HepG2 (cell line): ENCODE measurements around the gene ALDH2. TPM values are rescaled to one million over a fixed set of nuclear protein-coding genes. Genes with fewer than 3 reads are reported as not detected.

Source experiments
- ATAC-seq: fragments of 200-7000 bp; cut with Tn5 transposase; 3 replicates; pipeline ENCODE4 v1.9.1; 2020; ENCODE audit warnings: mild to moderate bottlenecking, moderate library complexity
- BruUV-seq: library from RNA; stranded (reverse); fragments of 400-500 nt; replicated peaks from 2 replicates; lab custom pipeline; 2021; lab: Mats Ljungman, UMichigan
- CTCF ChIA-PET: fragments of 300-600 bp; formaldehyde crosslinking; extraction: SDS; loops from one replicate; lab custom pipeline; 2021; ENCODE audit warnings: low total read pairs, inconsistent platforms, low intra/inter-chr PET ratio; lab: Yijun Ruan, JAX
- POLR2A ChIA-PET: fragments of 350-600 bp; sonication (Branson Sonifier 250); formaldehyde crosslinking; loops from one replicate; lab custom pipeline; 2020; ENCODE audit warnings: antibody characterized with exemption, inconsistent platforms; lab: Yijun Ruan, JAX
- DNase-seq: peaks from one replicate; pipeline ENCODE4 v3.0.0-alpha.2; 2015; ENCODE audit warnings: low spot score
- FAIRE-seq: peaks from 3 replicates; lab custom pipeline; 2011; peaks lifted over from hg19 to GRCh38; lab: Jason Lieb, UNC
- H2AFZ ChIP-seq: one replicate; pipeline ENCODE4 v1.6.1; 2011; ENCODE audit warnings: low read length, inconsistent platforms
- H3K27ac ChIP-seq: fragments of 300-600 bp; 3 replicates; pipeline ENCODE4 v1.8.0; 2011; ENCODE audit warnings: mixed run types, mild to moderate bottlenecking, mixed read lengths, low read length, inconsistent platforms; ENCODE audit not compliant: insufficient read depth; ENCODE audit errors: extremely low read length
- H3K27me3 ChIP-seq, 2 experiments: fragments of 200-600 bp in 1 of 2; 2 replicates in 1 of 2; 3 replicates in 1 of 2; pipeline versions ENCODE4 v1.6.0 to v1.8.0; 2011; ENCODE audit warnings: low read length in 2 of 2, mild to moderate bottlenecking in 2 of 2, moderate library complexity in 2 of 2, inconsistent platforms in 1 of 2; ENCODE audit not compliant: insufficient read depth in 2 of 2, control insufficient read depth in 1 of 2
- H3K36me3 ChIP-seq, 2 experiments: fragments of 200-600 bp in 1 of 2; replicated peaks in 1 of 2; 2 replicates in 1 of 2; 3 replicates in 1 of 2; pipeline versions ENCODE4 v1.5.1 to v1.8.0; 2011; ENCODE audit warnings: low read length in 2 of 2, inconsistent platforms in 1 of 2; ENCODE audit not compliant: insufficient read depth in 2 of 2, control insufficient read depth in 1 of 2
- H3K4me1 ChIP-seq: 2 replicates; pipeline ENCODE4 v1.5.1; 2012; ENCODE audit warnings: low read length, inconsistent platforms; ENCODE audit not compliant: insufficient read depth
- H3K4me2 ChIP-seq: 2 replicates; pipeline ENCODE4 v1.6.0; 2011; ENCODE audit warnings: low read depth, low read length, inconsistent platforms
- H3K4me3 ChIP-seq, 3 experiments: fragments of 200-600 bp in 1 of 3; sonication (generic), shearing (Covaris generic) in 1 of 3; replicated peaks in 1 of 3; 2 replicates each; pipeline ENCODE4 v1.5.1; 2011 to 2016; ENCODE audit warnings: low read length in 3 of 3, inconsistent platforms in 2 of 3, low read depth in 2 of 3, mild to moderate bottlenecking in 2 of 3, control low read depth in 1 of 3, mixed read lengths in 1 of 3; ENCODE audit not compliant: insufficient read depth in 1 of 3
- H3K79me2 ChIP-seq: one replicate; pipeline ENCODE4 v1.6.1; 2011; ENCODE audit warnings: low read length, inconsistent platforms; ENCODE audit not compliant: insufficient read depth
- H3K9ac ChIP-seq: 2 replicates; pipeline ENCODE4 v1.6.0; 2011; ENCODE audit warnings: mild to moderate bottlenecking, low read depth, low read length, inconsistent platforms; ENCODE audit not compliant: insufficient read depth
- H3K9me3 ChIP-seq: 2 replicates; pipeline ENCODE4 v1.5.1; 2012; ENCODE audit warnings: mild to moderate bottlenecking, low read length
- H4K20me1 ChIP-seq: 2 replicates; pipeline ENCODE4 v1.6.0; 2011; ENCODE audit warnings: inconsistent platforms, mild to moderate bottlenecking, low read length, moderate library complexity; ENCODE audit not compliant: insufficient read depth
- ARID2 ChIP-seq: sonication (generic); formaldehyde crosslinking; IDR thresholded peaks from 2 replicates; pipeline ENCODE4 v1.8.1; 2022; ENCODE audit warnings: mild to moderate bottlenecking, missing genetic modification reagents, borderline replicate concordance
- CBX5 ChIP-seq: sonication (generic); formaldehyde crosslinking; IDR thresholded peaks from 2 replicates; pipeline ENCODE4 v1.4.0; 2020; ENCODE audit warnings: missing genetic modification reagents, borderline replicate concordance
- JDP2 ChIP-seq: sonication (generic); formaldehyde crosslinking; IDR thresholded peaks from 2 replicates; pipeline ENCODE4 v1.8.1; 2022; ENCODE audit warnings: missing genetic modification reagents, borderline replicate concordance
- MIER3 ChIP-seq: IDR thresholded peaks from 2 replicates; pipeline ENCODE4 v1.6.1; 2016; ENCODE audit warnings: missing compliant biosample characterization, borderline replicate concordance
- PAWR ChIP-seq: sonication (generic); formaldehyde crosslinking; IDR thresholded peaks from 2 replicates; pipeline ENCODE4 v1.4.0; 2020; ENCODE audit warnings: missing genetic modification reagents, mild to moderate bottlenecking, borderline replicate concordance
- PAX8 ChIP-seq: sonication (generic); formaldehyde crosslinking; IDR thresholded peaks from 2 replicates; pipeline ENCODE4 v1.8.0; 2022; ENCODE audit warnings: mild to moderate bottlenecking, missing genetic modification reagents, borderline replicate concordance
- PITX1 ChIP-seq: sonication (generic); formaldehyde crosslinking; IDR thresholded peaks from 2 replicates; pipeline ENCODE4 v1.5.1; 2020; ENCODE audit warnings: mild to moderate bottlenecking, missing genetic modification reagents
- RBM39 ChIP-seq: fragments of 200-400 bp; formaldehyde crosslinking; IDR thresholded peaks from one replicate; pipeline ENCODE4 v1.6.1; 2018; ENCODE audit warnings: antibody characterized with exemption, mild to moderate bottlenecking, low read depth, low read length; ENCODE audit not compliant: poor library complexity, severe bottlenecking
- SMARCE1 ChIP-seq: fragments of 450-650 bp; IDR thresholded peaks from 2 replicates; pipeline ENCODE4 v1.6.1; 2017; ENCODE audit warnings: borderline replicate concordance
- TSC22D2 ChIP-seq: sonication (generic); formaldehyde crosslinking; IDR thresholded peaks from 2 replicates; pipeline ENCODE4 v1.5.1; 2020; ENCODE audit warnings: missing genetic modification reagents, mild to moderate bottlenecking, borderline replicate concordance
- ZNF121 ChIP-seq: sonication (generic); formaldehyde crosslinking; IDR thresholded peaks from 2 replicates; pipeline ENCODE4 v1.5.0; 2020; ENCODE audit warnings: mild to moderate bottlenecking, missing genetic modification reagents
- ZNF136 ChIP-seq: sonication (generic); formaldehyde crosslinking; IDR thresholded peaks from 2 replicates; pipeline ENCODE4 v1.8.1; 2022; ENCODE audit warnings: low read depth, mild to moderate bottlenecking, moderate library complexity, missing genetic modification reagents
- ZNF616 ChIP-seq: sonication (generic); formaldehyde crosslinking; IDR thresholded peaks from 2 replicates; pipeline ENCODE4 v1.5.0; 2020; ENCODE audit warnings: low read depth, mild to moderate bottlenecking, missing genetic modification reagents
- ZSCAN21 ChIP-seq: sonication (generic); formaldehyde crosslinking; IDR thresholded peaks from 2 replicates; pipeline ENCODE4 v1.8.0; 2022; ENCODE audit warnings: mild to moderate bottlenecking, missing genetic modification reagents, moderate library complexity, borderline replicate concordance
- WGBS: methylation state at CpG from one replicate; pipeline ENCODE4 v1.1.6; 2017; ENCODE audit warnings: low lambda C conversion rate; 5-methylcytosine and 5-hydroxymethylcytosine counted together
- in situ Hi-C: cut with HindIII; loops from 2 replicates; pipeline ENCODE4 v1.10.0; 2017; ENCODE audit warnings: low pct_unique_long_range_greater_than_20kb; ENCODE audit not compliant: extremely low pct_ligation_motif_present
- intact Hi-C: fragments of 100-400 bp; cut with micrococcal nuclease; formaldehyde crosslinking; loops from one replicate; pipeline ENCODE4 v1.10.0; 2022; ENCODE audit not compliant: unreplicated experiment
- polyA plus RNA-seq, 8 experiments: library from polyadenylated mRNA; depleted of rRNA in 3 of 8; stranded (reverse) in 7 of 8; unstranded in 1 of 8; fragments of >200 nt; fragmentation: Illumina TruSeq in 4 of 8; extraction: Trizol in 4 of 8; gene quantifications; 2 replicates each; pipeline versions ENCODE4 v1.2.1 to v1.2.3, GENCODE V29; 2011 to 2016; ENCODE audit warnings: low read depth in 4 of 8, missing spikeins in 1 of 8, mixed read lengths in 1 of 8; ENCODE audit not compliant: insufficient read depth in 1 of 8
- total RNA-seq, 5 experiments: library from RNA; depleted of rRNA; stranded (reverse); fragments of >200 nt; fragmentation: Illumina TruSeq; extraction: Trizol; gene quantifications; 2 replicates each; pipeline ENCODE4 v1.2.3, GENCODE V29; 2016; ENCODE audit warnings: low read depth in 1 of 5
- TF ChIP-seq, protein P1 (sequence below): sonication (generic); formaldehyde crosslinking; IDR thresholded peaks from 2 replicates; pipeline ENCODE4 v1.4.0; 2020; ENCODE audit warnings: low read depth, mild to moderate bottlenecking, missing genetic modification reagents
- TF ChIP-seq, protein P2 (sequence below): sonication (generic); formaldehyde crosslinking; IDR thresholded peaks from 2 replicates; pipeline ENCODE4 v1.5.0; 2020; ENCODE audit warnings: missing genetic modification reagents
- TF ChIP-seq, protein P3 (sequence below): sonication (generic); formaldehyde crosslinking; IDR thresholded peaks from 2 replicates; pipeline ENCODE4 v1.8.1; 2023; ENCODE audit warnings: mild to moderate bottlenecking, missing genetic modification reagents

Gene ALDH2
- total and polyA plus RNA-seq, 2 of the 13 experiments (the other 11 are each of a cell fraction or from before 2014, with no cell fraction given): 78.8 to 103 TPM

DNA sequence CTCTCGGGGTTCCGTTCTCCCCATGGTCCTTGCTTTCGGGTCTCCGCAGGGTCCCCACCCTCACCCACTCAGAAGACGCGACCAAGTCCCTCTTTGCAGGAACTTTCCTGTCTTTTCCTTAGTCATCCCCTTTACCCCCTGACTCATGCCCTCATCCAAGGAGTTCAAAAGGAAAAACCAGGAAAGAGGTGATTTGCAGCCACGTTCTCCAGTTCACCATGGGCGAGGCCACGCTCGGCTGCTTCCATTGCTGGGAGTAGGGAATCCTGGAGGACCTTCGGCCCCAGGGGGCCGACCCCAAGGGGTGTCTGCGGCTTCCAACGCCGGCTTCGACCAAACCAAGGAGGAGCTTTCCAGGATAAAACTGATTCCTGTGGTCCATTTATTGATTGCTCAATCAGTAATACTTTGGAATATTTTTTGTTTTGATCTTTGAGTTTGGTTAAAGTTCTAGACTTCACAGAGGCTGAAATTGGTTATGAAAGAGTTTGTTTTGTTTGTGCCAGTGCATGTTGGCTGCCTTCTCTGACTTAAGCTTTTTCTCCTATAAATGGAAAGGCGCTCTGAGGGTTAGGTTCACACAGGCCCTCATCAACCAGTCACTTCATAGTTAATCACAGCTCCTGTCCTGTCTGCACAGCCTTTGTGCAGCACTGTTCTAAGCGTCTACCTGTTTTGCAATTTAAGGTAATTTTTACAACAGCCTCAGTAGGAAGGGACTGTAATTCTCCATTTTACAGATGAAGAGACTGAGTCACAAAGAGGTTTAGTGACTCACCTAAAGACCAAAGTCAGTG, 827 bp downstream of the ALDH2 start (continued):
- peak; percentile 14 for TF ChIP-seq RBM39
- TF ChIP-seq TSC22D2 (CRISPR knock-in tag): no peak
- TF ChIP-seq PAX8 (CRISPR knock-in tag): 0 out of 2 replicates have a peak, but pooled peaks have one; percentile 6
- TF ChIP-seq PITX1: no peak
- TF ChIP-seq ARID2 (CRISPR knock-in tag): 0 out of 2 replicates have a peak, but pooled peaks have one; percentile 19
- TF ChIP-seq, protein P1, sequence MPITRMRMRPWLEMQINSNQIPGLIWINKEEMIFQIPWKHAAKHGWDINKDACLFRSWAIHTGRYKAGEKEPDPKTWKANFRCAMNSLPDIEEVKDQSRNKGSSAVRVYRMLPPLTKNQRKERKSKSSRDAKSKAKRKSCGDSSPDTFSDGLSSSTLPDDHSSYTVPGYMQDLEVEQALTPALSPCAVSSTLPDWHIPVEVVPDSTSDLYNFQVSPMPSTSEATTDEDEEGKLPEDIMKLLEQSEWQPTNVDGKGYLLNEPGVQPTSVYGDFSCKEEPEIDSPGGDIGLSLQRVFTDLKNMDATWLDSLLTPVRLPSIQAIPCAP (CRISPR knock-in tag): no peak

DNA sequence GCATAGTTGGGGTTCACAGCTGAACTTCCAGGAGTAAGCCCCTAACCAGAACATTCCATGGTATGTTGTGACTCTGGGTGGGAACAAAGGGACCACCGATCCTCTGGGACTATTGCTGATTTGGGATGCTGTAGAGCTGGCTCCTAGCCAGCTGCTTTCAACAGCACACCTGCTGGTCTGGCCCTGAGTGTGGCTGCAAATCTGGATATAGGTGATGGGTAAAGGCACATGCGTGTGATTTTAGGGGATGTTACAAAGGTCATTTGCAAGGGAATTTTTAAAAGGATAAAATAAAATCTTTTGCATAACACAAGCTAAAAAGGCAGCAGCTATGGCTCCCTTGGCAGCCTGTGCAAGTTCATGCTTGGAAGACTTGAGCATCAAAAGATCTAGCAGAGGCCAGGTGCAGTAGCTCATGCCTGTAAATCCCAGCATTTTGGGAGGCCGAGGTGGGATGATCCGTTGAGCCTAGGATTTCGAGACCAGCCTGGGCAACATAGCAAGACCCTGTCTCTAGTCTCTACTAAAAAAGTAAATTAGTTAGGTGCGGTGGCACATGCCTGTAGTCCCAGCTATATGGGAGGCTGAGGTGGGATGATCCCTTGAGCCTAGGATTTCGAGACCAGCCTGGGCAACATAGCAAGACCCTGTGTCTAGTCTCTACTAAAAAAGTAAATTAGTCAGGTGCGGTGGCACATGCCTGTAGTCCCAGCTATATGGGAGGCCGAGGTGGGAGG, 1.6 kb downstream of the ALDH2 start:
- Histone ChIP-seq H2AFZ (no peak overlapping the region), H3K79me2 (peaks cover 45% of the 10 kb centered on the region), H3K4me2 (peak overlapping the region; percentile 81), H3K27ac (peak overlapping the region; percentile 74), H3K27me3 (no peaks in the 10 kb centered on the region; a peak in 1 of 5 replicates), H4K20me1 (0 out of 2 replicates have a peak, but pooled peaks cover 4% of the 10 kb centered on the region), H3K4me1 (peaks cover 63% of the 10 kb centered on the region), H3K36me3 (no peaks in the 10 kb centered on the region; a peak in 1 of 5 replicates), H3K9ac (peak overlapping the region; percentile 80), H3K9me3 (no peaks in the 10 kb centered on the region), H3K4me3 (peak overlapping the region; percentile 79 to 92 (median 80))
- no peak for DNase-seq
- ATAC-seq: no peak
- in situ Hi-C loops: no loop called here
- intact Hi-C loops: no loop called here
- BruUV-seq: TSS peak; percentile 72
- no peak for FAIRE-seq
- WGBS: 75% methylated on average over 9 of the region's 9 CpGs
- ChIA-PET POLR2A (interaction anchor here (0.8 to 6.7 kb wide), 7 partner anchors 9 to 73 kb away, joined by 3 to 94 read pairs (median 4); no protein-coding TSS in a partner anchor), CTCF (no interaction called here)
- peak; percentile 76 for TF ChIP-seq ZNF121 (CRISPR knock-in tag)
- TF ChIP-seq ARID2 (CRISPR knock-in tag): 0 out of 2 replicates have a peak, but pooled peaks have one; percentile 18
- TF ChIP-seq ZNF136: no peak
- no peak for TF ChIP-seq MIER3 (CRISPR knock-in tag)
- TF ChIP-seq PAWR (CRISPR knock-in tag): no peak
- TF ChIP-seq ZNF616 (CRISPR knock-in tag): no peak
- no peak for TF ChIP-seq CBX5 (CRISPR knock-in tag)
- no peak for TF ChIP-seq SMARCE1
- TF ChIP-seq JDP2: no peak
- TF ChIP-seq, protein P2, sequence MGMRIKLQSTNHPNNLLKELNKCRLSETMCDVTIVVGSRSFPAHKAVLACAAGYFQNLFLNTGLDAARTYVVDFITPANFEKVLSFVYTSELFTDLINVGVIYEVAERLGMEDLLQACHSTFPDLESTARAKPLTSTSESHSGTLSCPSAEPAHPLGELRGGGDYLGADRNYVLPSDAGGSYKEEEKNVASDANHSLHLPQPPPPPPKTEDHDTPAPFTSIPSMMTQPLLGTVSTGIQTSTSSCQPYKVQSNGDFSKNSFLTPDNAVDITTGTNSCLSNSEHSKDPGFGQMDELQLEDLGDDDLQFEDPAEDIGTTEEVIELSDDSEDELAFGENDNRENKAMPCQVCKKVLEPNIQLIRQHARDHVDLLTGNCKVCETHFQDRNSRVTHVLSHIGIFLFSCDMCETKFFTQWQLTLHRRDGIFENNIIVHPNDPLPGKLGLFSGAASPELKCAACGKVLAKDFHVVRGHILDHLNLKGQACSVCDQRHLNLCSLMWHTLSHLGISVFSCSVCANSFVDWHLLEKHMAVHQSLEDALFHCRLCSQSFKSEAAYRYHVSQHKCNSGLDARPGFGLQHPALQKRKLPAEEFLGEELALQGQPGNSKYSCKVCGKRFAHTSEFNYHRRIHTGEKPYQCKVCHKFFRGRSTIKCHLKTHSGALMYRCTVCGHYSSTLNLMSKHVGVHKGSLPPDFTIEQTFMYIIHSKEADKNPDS (CRISPR knock-in tag): no peak
- TF ChIP-seq, protein P3, sequence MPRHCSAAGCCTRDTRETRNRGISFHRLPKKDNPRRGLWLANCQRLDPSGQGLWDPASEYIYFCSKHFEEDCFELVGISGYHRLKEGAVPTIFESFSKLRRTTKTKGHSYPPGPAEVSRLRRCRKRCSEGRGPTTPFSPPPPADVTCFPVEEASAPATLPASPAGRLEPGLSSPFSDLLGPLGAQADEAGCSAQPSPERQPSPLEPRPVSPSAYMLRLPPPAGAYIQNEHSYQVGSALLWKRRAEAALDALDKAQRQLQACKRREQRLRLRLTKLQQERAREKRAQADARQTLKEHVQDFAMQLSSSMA (CRISPR knock-in tag): no peak
- TF ChIP-seq ZSCAN21 (CRISPR knock-in tag): no peak
